Mononuclear cell (primary cell): ENCODE measurements around the gene UNC13B. TPM values are rescaled to one million over a fixed set of nuclear protein-coding genes. Genes with fewer than 3 reads are reported as not detected.
"Not testable (repeated sequence)": the region's sequence is repeated elsewhere in the genome, so short reads cannot be mapped to it uniquely, and the experiment has no call there.

Experiments used
- H3K27me3 ChIP-seq: 2 replicates; pipeline ENCODE4 v1.6.0; 2011; ENCODE audit warnings: low read length, control low read depth; ENCODE audit not compliant: insufficient read depth
- H3K4me1 ChIP-seq: 2 replicates; pipeline ENCODE4 v1.5.1; 2011; ENCODE audit warnings: mild to moderate bottlenecking, low read length, control low read depth; ENCODE audit not compliant: insufficient read depth
- H3K4me3 ChIP-seq: 2 replicates; pipeline ENCODE4 v1.5.1; 2011; ENCODE audit warnings: mild to moderate bottlenecking, low read length, moderate library complexity
- H3K9me3 ChIP-seq: 2 replicates; pipeline ENCODE4 v1.5.1; 2011; ENCODE audit warnings: low read depth, mild to moderate bottlenecking, control low read depth, low read length
- total RNA-seq: library from RNA; depleted of rRNA; stranded (reverse); fragments of >200 nt; gene quantifications from one replicate; pipeline ENCODE4 v1.2.3, GENCODE V29; 2012

UNC13B gene
- total RNA-seq, 1 donor: 0.31 TPM

DNA sequence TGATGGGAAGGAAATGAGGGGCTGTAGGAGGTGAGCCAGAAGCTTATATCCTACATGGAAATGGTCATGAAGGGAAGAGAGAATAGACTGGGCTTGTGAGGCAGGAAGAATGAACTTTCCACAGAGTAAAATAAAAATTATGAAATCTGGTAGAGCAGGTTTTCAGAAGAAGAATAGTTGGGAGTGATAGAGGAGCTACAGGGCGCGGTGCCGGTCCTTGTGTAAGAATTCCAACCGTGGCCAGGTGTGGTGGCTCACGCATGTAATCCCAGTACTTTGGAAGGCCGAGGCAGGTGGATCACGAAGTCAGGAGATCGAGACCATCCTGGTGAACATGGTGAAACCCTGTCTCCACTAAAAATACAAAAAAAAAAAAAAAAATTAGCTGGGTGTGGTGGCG, 8.9 kb upstream of the UNC13B start:
- Histone ChIP-seq H3K27me3 (no peaks in the 10 kb centered on the region), H3K4me3 (no peak overlapping the region), H3K9me3 (peaks cover 18% of the 10 kb centered on the region), H3K4me1 (no peaks in the 10 kb centered on the region)

DNA sequence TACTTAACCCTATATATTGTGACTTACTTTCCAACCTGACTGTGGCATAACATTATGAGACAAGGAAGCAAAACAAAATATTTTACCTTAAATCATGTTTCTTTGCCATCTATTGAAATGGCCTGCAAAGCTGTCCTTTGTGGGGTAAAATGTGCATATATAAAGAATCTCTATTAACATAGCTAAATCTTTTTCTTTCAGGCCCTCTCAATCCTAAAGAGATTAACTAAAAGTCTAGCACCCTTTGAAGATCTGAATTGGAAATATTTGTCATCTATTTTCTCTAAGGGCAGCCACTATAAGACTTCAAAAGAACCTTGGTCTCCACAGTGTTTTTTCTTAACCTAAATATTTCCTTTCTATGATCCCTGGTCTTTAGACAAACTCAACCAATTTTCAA, 5.0 kb upstream of the UNC13B start:
- H3K27me3 ChIP-seq: no peaks in the 10 kb centered on the region
- no peaks in the 10 kb centered on the region for H3K9me3 ChIP-seq
- H3K4me1 ChIP-seq: peaks cover 9% of the 10 kb centered on the region
- H3K4me3 ChIP-seq: no peak overlapping the region

DNA sequence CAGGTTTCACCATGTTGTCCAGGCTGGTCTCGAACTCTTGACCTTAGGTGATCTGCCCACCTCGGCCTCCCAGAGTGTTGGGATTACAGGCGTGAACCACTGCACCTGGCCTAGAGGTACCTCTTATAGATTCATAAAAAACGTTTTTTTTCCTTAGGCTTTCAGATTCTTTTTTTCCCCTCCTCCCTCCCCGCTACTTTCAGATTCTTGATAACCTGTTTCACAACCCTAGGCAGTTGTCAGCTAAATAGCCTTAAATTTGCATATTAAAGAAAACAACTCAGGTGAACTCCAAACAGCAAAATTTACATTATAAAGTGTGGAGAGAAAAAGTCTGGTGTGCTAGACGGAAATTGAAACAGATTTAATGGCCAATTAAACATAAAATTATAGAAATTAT, 4.0 kb upstream of the UNC13B start:
- not testable (repeated sequence) for H3K27me3 ChIP-seq

DNA sequence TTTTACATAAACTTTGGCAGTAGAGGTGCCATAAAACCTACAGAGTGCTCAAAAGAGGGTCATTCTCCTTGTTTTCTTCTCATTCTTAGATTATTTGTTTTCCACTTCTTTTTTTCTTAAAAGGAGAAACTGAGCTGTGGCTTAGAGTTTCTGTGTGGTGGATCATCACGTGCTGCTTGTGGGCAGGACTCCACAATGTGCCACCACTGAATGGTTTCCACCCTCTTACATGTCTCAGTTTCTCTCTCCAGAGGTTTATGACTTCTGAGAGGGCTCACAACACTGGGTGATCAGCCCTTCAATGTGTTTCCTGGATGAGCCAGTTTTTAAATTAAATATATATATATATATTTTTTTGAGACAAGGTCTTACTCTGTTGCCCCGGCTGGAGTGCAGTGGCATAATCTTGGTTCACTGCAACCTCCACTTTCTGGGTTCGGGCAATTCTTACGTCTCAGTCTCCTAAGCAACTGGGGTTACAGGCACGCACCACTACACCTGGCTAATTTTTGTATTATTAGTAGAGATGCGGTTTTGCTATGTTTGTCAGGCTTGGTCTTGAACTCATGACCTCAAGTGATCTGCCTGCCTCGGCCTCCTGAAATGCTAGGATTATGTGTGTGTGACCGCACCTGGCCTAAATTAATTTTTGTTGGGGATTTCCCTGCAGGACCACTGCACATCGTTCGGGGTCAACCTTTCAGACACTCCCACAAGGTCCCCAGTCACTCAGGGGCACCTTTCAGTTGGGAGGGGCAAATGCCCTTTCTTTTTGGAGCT, 3.1 kb upstream of the UNC13B start:
- no peak overlapping the region for H3K4me3 ChIP-seq
- H3K27me3 ChIP-seq: peaks cover 3% of the 10 kb centered on the region
- H3K4me1 ChIP-seq: peaks cover 14% of the 10 kb centered on the region
- H3K9me3 ChIP-seq: no peaks in the 10 kb centered on the region

More for the DNA sequence above, 4.0 kb upstream of the UNC13B start:
- peaks cover 14% of the 10 kb centered on the region for H3K4me1 ChIP-seq
- H3K4me3 ChIP-seq, H3K9me3 ChIP-seq: not testable (repeated sequence)

DNA sequence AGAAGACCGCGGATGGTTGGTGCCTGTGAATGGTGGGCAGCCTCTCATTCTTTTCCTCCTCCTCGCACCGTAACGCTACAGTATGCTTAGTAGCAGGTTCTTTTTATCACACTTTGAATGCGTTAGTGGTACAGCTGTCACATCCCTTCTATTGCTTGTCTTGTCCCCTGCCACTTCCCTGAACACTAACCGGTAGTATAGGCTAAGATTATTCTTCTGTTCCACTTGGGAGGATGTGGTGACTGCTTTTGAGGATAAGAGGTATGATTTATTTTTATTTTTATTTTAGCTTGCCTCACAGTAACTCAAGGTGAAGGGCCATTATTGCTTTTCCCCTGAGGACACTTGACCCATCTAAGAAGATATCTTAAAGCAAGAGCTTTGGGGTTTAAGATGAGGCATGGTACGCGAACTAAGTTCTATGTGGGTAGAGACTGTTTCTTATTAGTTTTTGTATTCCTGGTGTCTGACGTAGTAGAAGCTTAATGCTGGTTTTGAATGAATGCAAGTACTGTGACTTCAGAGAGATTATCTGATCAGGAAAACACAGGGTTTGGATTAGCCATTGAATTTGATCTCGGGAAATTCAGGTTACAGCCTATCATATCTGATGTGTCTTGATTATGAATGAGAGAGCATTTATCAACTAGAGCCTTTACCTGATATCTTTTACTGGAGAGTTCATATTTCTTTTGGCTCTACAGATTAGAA, 951 bp downstream of the UNC13B start:
- Histone ChIP-seq H3K4me3 (peak overlapping the region; percentile 67), H3K4me1 (peaks cover 14% of the 10 kb centered on the region), H3K9me3 (no peaks in the 10 kb centered on the region), H3K27me3 (peaks cover 3% of the 10 kb centered on the region)

DNA sequence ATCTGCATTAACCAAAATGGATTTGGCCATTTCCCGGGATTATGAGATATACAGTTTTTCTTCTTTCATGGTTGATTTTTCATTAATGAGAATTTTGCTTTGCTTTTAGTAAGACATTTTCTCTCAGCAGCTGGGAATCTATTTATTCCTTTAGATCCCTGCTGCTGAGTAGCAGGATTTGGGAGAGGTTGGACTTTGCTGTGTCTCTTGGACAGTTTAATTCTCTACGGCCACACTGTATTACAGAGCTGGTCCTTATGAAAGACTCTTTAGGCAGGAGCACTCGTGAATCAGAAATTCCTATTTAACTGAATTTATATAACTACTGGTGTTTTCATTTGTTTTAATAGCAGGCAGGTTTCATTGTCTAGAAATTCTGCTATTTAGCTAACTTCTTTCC, 1.6 kb downstream of the UNC13B start:
- Histone ChIP-seq H3K27me3 (peaks cover 3% of the 10 kb centered on the region), H3K9me3 (no peaks in the 10 kb centered on the region), H3K4me3 (no peak overlapping the region), H3K4me1 (peaks cover 14% of the 10 kb centered on the region)

DNA sequence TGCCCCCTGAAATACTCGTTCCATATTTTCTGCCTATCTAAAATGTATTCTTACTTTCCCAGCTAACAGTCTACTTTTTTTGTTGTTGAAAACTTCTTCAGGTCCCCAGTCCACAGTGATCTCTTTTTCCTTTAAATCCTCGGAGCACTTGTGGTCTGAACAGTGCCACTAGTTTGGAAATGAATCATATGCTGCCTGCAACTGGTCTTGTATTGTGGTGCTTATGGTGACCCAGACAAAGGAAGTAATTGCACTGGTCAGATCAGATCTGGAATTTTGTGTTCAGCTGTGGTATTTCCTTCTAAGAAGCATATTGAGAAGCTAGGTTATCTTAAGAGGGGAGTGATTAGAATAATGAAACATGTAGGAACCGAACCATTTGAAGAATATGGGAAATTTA, 2.9 kb downstream of the UNC13B start:
- H3K4me3 ChIP-seq: no peak overlapping the region
- peaks cover 6% of the 10 kb centered on the region for H3K4me1 ChIP-seq
- H3K27me3 ChIP-seq: peaks cover 3% of the 10 kb centered on the region
- H3K9me3 ChIP-seq: no peaks in the 10 kb centered on the region

DNA sequence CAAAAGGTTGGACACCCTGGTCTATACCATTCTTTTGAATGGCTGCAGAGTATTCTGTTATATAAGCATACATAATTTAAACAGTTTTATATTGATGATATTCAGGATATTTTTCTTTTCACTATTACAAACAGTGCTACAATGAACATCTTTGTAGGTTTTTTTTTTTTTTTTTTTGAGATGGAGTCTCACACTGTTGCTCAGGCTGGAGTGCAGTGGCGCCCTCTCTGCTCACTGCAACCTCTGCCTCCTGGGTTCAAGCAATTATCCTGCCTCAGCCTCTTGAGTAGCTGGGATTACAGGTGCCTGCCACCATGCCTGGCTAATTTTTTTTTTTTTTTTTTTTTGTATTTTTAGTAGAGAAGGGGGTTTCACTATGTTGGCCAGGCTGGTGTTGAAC, 5.6 kb downstream of the UNC13B start:
- H3K4me3 ChIP-seq, H3K4me1 ChIP-seq, H3K27me3 ChIP-seq, H3K9me3 ChIP-seq: not testable (repeated sequence)

DNA sequence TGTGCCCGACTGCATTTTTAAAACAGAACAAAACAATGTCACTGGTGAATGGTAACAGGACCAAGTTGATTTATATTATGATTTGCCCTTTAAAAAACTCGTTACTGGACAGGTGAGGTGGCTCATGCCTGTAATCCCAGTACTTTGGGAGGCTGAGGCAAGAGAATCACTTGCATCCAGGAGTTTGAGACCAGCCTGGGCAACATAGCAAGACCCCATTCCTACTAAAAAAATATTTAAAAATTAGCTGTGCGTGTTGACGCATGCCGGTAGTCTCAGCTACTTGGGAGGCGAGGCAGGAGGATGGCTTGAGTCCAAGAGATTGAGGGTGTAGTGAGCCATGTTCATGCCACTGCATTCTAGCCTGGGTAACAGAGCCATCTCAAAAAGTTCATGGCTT, 7.2 kb downstream of the UNC13B start:
- Histone ChIP-seq H3K4me3 (no peak overlapping the region), H3K4me1 (no peaks in the 10 kb centered on the region), H3K9me3 (no peaks in the 10 kb centered on the region), H3K27me3 (no peaks in the 10 kb centered on the region)

DNA sequence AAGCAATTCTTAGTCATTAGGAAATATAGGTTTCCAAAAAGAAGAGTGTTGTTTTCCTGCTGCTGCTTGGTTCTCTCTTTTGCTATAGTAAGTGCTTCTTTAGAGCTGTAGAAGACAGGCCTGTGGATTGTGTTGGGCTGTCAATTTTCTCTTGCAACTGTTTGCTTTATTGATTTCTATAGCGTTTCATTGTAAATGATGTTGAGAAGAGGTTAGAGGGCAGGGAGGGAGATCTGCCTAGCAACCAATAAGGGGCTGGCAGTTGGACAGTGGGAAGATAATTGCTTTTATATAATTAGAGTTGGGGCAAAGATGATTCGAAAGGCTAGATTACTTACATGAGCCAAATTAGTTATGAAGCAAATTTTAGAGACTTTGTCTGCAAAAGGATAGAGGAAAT, 11.1 kb downstream of the UNC13B start:
- Histone ChIP-seq H3K4me1 (no peaks in the 10 kb centered on the region), H3K4me3 (no peak overlapping the region), H3K9me3 (no peaks in the 10 kb centered on the region), H3K27me3 (no peaks in the 10 kb centered on the region)

DNA sequence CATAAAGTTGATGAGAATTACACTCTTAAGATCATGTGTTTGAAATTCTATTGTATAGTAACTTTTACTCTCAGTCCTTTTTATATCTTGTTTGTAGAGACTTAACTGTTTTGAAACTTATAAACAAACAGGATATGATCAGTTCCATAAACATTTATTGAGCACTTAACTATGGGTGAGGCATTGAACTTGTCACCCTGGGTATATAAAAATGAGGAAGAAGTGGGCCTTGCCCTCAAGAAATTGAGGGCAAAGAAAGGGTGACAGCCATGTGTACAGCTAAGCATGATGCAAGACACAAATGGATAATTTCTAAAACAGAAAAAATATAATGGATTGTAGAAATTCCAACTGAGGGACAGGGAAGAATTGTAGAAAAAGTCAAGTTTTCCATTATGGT, 15.7 kb downstream of the UNC13B start:
- H3K4me1 ChIP-seq: no peaks in the 10 kb centered on the region
- H3K4me3 ChIP-seq: no peak overlapping the region
- H3K9me3 ChIP-seq: no peaks in the 10 kb centered on the region
- H3K27me3 ChIP-seq: no peaks in the 10 kb centered on the region

DNA sequence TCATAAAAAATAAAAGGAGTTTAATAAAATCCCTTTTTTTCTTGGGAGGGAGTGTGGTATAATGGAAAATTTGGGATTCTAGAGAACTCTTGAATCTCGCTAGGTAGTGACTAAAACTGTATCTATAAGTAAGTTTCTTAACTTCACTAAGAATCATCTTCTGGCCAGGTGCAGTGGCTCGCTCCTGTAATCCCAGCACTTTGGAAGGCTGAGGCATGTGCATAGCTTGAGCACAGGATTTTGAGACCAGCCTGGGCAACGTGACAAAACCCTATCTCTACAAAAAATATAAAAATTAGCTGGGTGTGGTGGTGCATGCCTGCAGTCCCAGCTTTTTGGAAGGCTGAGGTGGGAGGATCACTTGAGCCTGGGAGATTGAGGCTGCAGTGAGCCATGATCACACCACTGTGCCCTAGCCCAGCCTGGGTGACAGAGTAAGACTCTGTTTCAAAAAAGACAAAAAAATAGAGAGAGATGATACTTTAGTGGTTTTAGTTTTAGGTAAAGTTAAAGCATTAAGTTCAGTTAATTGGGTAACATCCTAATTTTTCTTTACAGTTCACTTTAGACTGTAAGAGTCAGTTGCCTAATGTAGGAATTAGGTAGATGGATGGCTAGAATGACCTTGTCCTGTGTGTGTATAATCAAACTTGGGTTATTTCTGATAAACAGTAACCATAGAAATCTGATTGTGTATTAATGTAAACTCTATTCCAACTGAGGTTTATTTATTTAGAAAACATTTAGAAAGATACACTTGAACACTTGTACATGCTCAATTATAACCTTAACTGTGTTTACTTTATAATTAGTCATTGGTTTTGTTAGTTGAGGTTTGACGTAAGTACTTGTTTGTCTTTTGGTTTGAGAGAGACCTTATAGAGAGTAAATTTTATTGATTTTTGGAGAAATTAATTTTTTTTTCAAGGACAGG, 17.8 kb downstream of the UNC13B start:
- Histone ChIP-seq H3K27me3 (no peaks in the 10 kb centered on the region), H3K4me3 (no peak overlapping the region), H3K4me1 (no peaks in the 10 kb centered on the region), H3K9me3 (no peaks in the 10 kb centered on the region)

DNA sequence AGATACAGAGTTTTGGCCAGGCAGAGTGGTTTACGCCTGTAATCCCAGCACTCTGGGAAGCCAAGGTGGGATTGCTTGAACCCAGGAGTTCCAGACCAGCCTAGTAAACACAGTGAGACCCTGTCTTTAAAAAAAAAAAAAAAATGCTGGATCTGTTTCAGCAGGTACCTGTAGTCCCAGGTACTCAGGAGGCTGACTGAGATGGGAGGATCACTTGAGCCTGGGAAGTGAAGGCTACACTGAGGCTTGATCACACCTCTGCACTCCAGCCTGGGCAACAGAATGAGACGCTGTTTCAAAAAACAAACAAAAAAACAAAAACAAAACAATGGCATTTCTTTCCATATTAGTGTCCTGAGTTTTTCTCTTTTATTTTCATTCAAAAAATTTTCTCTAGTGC, 19.0 kb downstream of the UNC13B start:
- H3K27me3 ChIP-seq: no peaks in the 10 kb centered on the region
- no peaks in the 10 kb centered on the region for H3K4me1 ChIP-seq
- no peaks in the 10 kb centered on the region for H3K9me3 ChIP-seq
- H3K4me3 ChIP-seq: no peak overlapping the region

DNA sequence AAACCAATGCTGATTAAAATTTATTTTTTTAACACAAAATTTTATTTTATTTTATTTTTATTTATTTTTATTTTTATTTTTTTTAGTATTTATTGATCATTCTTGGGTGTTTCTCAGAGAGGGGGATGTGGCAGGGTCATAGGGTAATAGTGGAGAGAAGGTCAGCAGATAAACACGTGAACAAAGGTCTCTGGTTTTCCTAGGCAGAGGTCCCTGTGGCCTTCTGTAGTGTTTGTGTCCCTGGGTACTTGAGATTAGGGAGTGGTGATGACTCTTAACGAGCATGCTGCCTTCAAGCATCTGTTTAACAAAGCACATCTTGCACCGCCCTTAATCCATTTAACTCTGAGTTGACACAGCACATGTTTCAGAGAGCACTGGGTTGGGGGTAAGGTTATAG, 20.6 kb downstream of the UNC13B start:
- not testable (repeated sequence) for H3K27me3 ChIP-seq, H3K4me3 ChIP-seq, H3K4me1 ChIP-seq, H3K9me3 ChIP-seq
